Parathyroid adenoma (tissue), 2 donors: Measurements from ENCODE around the gene TBL1Y.

Experiments used
- H2AFZ ChIP-seq: fragments of 300-600 bp; sonication (generic); one replicate; pipeline ENCODE4 v1.7.0; 2017; ENCODE audit warnings: antibody characterized with exemption, mild to moderate bottlenecking
- H3K27ac ChIP-seq: fragments of 300-600 bp; sonication (generic); one replicate; pipeline ENCODE4 v1.7.0; 2017
- H3K27me3 ChIP-seq: fragments of 300-600 bp; sonication (generic); one replicate; pipeline ENCODE4 v1.7.0; 2017; ENCODE audit warnings: low read length; ENCODE audit not compliant: control insufficient read depth, insufficient read depth
- H3K36me3 ChIP-seq: fragments of 300-600 bp; sonication (generic); one replicate; pipeline ENCODE4 v1.7.0; 2017; ENCODE audit warnings: low read length; ENCODE audit not compliant: control insufficient read depth, insufficient read depth
- H3K4me1 ChIP-seq: fragments of 300-600 bp; sonication (generic); one replicate; pipeline ENCODE4 v1.7.0; 2017; ENCODE audit warnings: control low read depth
- H3K4me2 ChIP-seq: fragments of 300-600 bp; sonication (generic); one replicate; pipeline ENCODE4 v1.7.0; 2017; ENCODE audit warnings: low read length
- H3K4me3 ChIP-seq: fragments of 300-600 bp; sonication (generic); one replicate; pipeline ENCODE4 v1.7.0; 2017; ENCODE audit warnings: low read depth, low read length
- H3K79me2 ChIP-seq: fragments of 300-600 bp; sonication (generic); one replicate; pipeline ENCODE4 v1.7.0; 2017; ENCODE audit warnings: control low read depth
- H3K9ac ChIP-seq: fragments of 300-600 bp; sonication (generic); one replicate; pipeline ENCODE4 v1.7.0; 2017; ENCODE audit warnings: mild to moderate bottlenecking
- H3K9me3 ChIP-seq: fragments of 300-600 bp; sonication (generic); one replicate; pipeline ENCODE4 v1.7.0; 2017; ENCODE audit warnings: low read length; ENCODE audit not compliant: control insufficient read depth
- CTCF ChIP-seq: fragments of 300-600 bp; sonication (generic); IDR thresholded peaks from one replicate; pipeline ENCODE4 v1.7.0; 2017; ENCODE audit warnings: antibody characterized with exemption, mild to moderate bottlenecking
- donor health status: primary hyperparathyroidism.

Gene TBL1Y

DNA sequence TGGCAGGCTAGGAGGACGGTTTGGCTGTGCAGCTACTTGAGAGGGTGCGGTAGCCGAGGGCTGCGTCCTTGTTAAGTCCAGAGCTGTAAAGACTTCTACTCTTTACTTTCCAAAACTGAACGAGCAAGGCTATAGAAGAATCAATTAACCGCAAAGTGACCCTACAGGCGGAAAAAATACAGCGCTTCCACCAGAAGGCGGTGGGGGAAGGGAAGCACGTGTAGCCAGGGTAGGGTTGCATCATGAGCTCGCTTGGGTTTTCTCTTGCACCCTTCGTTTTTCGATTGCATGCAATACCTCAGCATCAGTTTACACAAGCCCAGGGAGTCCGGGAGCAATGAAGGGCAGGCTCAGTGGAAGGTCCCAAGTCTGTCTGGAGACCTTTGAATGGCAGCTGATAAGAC lies 1.4 kb upstream of the TBL1Y start:
- Histone ChIP-seq H3K79me2 (no peaks in the 10 kb centered on the region), H3K9me3 (no peaks in the 10 kb centered on the region), H3K36me3 (no peaks in the 10 kb centered on the region), H3K4me2 (no peak overlapping the region), H3K4me3 (no peak overlapping the region), H3K4me1 (no peaks in the 10 kb centered on the region), H3K27ac (no peak overlapping the region), H3K9ac (no peak overlapping the region), H2AFZ (no peak overlapping the region), H3K27me3 (no peaks in the 10 kb centered on the region)
- TF ChIP-seq CTCF = no peak

DNA sequence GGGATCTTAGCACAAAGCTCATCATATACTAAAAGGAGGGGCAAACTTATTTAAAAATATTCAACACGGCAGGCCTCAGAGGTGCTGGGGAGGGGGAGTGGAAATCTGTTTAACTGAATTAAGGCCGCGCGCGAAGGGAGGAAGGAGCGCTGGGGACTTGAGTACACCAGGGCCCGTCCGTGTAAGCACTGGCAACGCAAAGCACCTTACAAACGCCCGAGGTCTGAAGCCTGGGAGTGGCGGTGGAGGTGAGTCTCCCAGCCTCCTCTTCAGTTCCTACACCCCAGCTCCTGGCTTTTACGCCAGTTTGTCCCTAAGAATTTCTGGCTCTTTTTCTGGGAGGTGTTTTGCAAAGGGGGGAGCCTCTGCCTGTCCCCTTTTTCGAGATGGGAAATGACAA lies 641 bp upstream of the TBL1Y start:
- H3K4me3 ChIP-seq = peak overlapping the region; percentile 36
- no peak for TF ChIP-seq CTCF
- no peaks in the 10 kb centered on the region for H3K36me3 ChIP-seq
- no peaks in the 10 kb centered on the region for H3K27me3 ChIP-seq
- no peak overlapping the region for H3K27ac ChIP-seq
- peak overlapping the region; percentile 51 for H3K4me2 ChIP-seq
- no peaks in the 10 kb centered on the region for H3K9me3 ChIP-seq
- H2AFZ ChIP-seq = no peak overlapping the region
- no peak overlapping the region for H3K9ac ChIP-seq
- H3K4me1 ChIP-seq = no peaks in the 10 kb centered on the region
- no peaks in the 10 kb centered on the region for H3K79me2 ChIP-seq

- H3K4me1 ChIP-seq = no peaks in the 10 kb centered on the region
- no peaks in the 10 kb centered on the region for H3K36me3 ChIP-seq
- peak within 1 kb of the TSS; percentile 51 for H3K4me2 ChIP-seq
- peak within 1 kb of the TSS; percentile 36 for H3K4me3 ChIP-seq
- no peak within 1 kb of the TSS for H3K27ac ChIP-seq
- no peaks in the 10 kb centered on the region for H3K79me2 ChIP-seq
- H3K9ac ChIP-seq = no peak within 1 kb of the TSS
- H3K27me3 ChIP-seq = no peaks in the 10 kb centered on the region
- H3K9me3 ChIP-seq = no peaks in the 10 kb centered on the region
- H2AFZ ChIP-seq = no peak within 1 kb of the TSS
- no peak for TF ChIP-seq CTCF
These were observed 870 bp downstream of the TBL1Y start, which contains the start of gene AMELY for GRCh38 chrY:6911253-6911881. AMELY (minus strand) TSS chrY:6911752; CDS start chrY:6872608, 39,144 bp downstream.

DNA sequence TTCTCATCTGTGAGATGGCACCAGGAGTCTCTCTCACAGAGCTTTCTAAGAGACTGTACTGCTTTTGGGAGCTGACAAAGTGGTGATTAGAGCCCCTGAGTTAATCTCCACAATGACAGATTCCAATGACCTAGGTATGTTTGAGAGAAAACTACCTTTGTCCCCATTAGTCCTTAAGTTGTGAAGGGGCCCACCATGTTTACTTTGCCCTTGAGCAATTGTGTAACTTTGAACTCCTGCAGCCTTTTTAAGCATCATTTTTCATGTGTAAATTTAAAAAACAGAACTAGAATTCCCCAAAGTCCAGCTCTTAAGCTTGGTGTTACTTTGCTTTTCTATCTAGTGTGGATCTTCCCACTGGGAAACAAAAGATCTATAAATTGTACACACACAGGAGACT lies 2.9 kb downstream of the TBL1Y start:
- H3K79me2 ChIP-seq = no peaks in the 10 kb centered on the region
- H2AFZ ChIP-seq = no peak overlapping the region
- H3K27me3 ChIP-seq = no peaks in the 10 kb centered on the region
- H3K36me3 ChIP-seq = no peaks in the 10 kb centered on the region
- H3K4me1 ChIP-seq = no peaks in the 10 kb centered on the region
- H3K4me3 ChIP-seq = no peak overlapping the region
- no peak overlapping the region for H3K9ac ChIP-seq
- H3K4me2 ChIP-seq = no peak overlapping the region
- no peaks in the 10 kb centered on the region for H3K9me3 ChIP-seq
- no peak overlapping the region for H3K27ac ChIP-seq
- no peak for TF ChIP-seq CTCF

- H3K4me3 ChIP-seq = no peak overlapping the region
- no peak overlapping the region for H2AFZ ChIP-seq
- no peak for TF ChIP-seq CTCF
- H3K9me3 ChIP-seq = no peaks in the 10 kb centered on the region
- H3K9ac ChIP-seq = no peak overlapping the region
- no peaks in the 10 kb centered on the region for H3K4me1 ChIP-seq
- H3K36me3 ChIP-seq = no peaks in the 10 kb centered on the region
- H3K27ac ChIP-seq = no peak overlapping the region
- no peaks in the 10 kb centered on the region for H3K79me2 ChIP-seq
- H3K4me2 ChIP-seq = no peak overlapping the region
- H3K27me3 ChIP-seq = no peaks in the 10 kb centered on the region
These were observed 10.6 kb downstream of the TBL1Y start for GRCh38 chrY:6921061-6921460.
